Endothelial cell (in vitro differentiated cells): ENCODE data around the gene MFSD6. TPM values are rescaled to one million over a fixed set of nuclear protein-coding genes. Genes with fewer than 3 reads are reported as not detected.

Source experiments
- DNase-seq: peaks from one replicate; pipeline ENCODE4 v3.0.0; 2021; ENCODE audit warnings: low spot score
- H3K27ac Mint-ChIP-seq: one replicate; pipeline ENCODE4 v1.8.0; 2021; ENCODE audit warnings: mixed read lengths, inconsistent platforms; ENCODE audit not compliant: unreplicated experiment
- H3K27me3 Mint-ChIP-seq: one replicate; pipeline ENCODE4 v1.8.0; 2021; ENCODE audit warnings: mild to moderate bottlenecking, moderate library complexity, mixed read lengths, inconsistent platforms; ENCODE audit not compliant: unreplicated experiment
- H3K36me3 Mint-ChIP-seq: one replicate; pipeline ENCODE4 v1.8.0; 2021; ENCODE audit warnings: mild to moderate bottlenecking, low read depth, mixed read lengths, inconsistent platforms; ENCODE audit not compliant: unreplicated experiment
- H3K4me1 Mint-ChIP-seq: one replicate; pipeline ENCODE4 v1.8.0; 2021; ENCODE audit warnings: mild to moderate bottlenecking, mixed read lengths, inconsistent platforms; ENCODE audit not compliant: unreplicated experiment
- H3K4me3 Mint-ChIP-seq: one replicate; pipeline ENCODE4 v1.8.0; 2021; ENCODE audit warnings: mild to moderate bottlenecking, mixed read lengths, inconsistent platforms; ENCODE audit not compliant: unreplicated experiment
- H3K9me3 Mint-ChIP-seq: one replicate; pipeline ENCODE4 v1.8.0; 2021; ENCODE audit warnings: mixed read lengths, inconsistent platforms; ENCODE audit not compliant: unreplicated experiment
- CTCF ChIP-seq: fragments of 200-600 bp; sonication (generic); IDR thresholded peaks from one replicate; pipeline ENCODE4 v1.5.0; 2021; ENCODE audit warnings: antibody characterized with exemption; ENCODE audit not compliant: unreplicated experiment
- total RNA-seq: library from RNA; stranded (reverse); fragmentation: NEBNext Ultra II Directional; extraction: Animal tissue kit (Norgen Biotek cat#: 25700); gene quantifications from one replicate; pipeline ENCODE4 v1.2.1, GENCODE V29; 2021; ENCODE audit not compliant: unreplicated experiment

MFSD6 gene
- total RNA-seq, 1 donor from 2014 or later = 2.4 TPM

DNA sequence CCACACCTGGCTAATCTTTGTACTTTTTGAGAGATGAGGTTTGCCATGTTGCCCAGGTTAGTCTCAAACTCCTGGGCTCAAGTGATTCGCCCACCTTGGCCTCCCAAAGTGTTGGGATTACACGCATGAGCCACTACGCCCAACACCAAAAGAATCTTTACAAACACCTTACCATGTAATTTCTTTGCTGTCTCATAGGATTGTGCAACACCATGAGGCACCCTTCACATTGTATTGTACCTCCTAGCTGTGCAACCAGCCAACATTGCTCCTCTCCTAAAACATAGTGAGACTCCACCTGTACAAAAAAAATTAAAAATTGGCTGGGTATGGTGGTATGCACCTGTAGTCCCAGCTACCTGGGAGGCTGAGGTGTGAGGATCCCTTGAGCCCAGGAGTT, 3.1 kb upstream of the MFSD6 start:
- Mint-ChIP-seq H3K36me3 (no peaks in the 10 kb centered on the region), H3K4me1 (peaks cover 11% of the 10 kb centered on the region), H3K4me3 (no peak overlapping the region), H3K27ac (no peak overlapping the region), H3K9me3 (no peaks in the 10 kb centered on the region), H3K27me3 (peaks cover 10% of the 10 kb centered on the region)
- no peak for TF ChIP-seq CTCF
- DNase-seq = no peak

- H3K36me3 Mint-ChIP-seq = no peaks in the 10 kb centered on the region
- H3K27ac Mint-ChIP-seq = no peak overlapping the region
Measured at GRCh38 chr2:190405995-190406394, 2.2 kb upstream of the MFSD6 start.

GRCh38 chr2:190406805-190407204, 1.4 kb upstream of the MFSD6 start:
- H3K4me3 Mint-ChIP-seq = no peak overlapping the region

More at GRCh38 chr2:190405995-190406394, 2.2 kb upstream of the MFSD6 start:
- Mint-ChIP-seq H3K4me1 (peaks cover 11% of the 10 kb centered on the region), H3K27me3 (peaks cover 10% of the 10 kb centered on the region), H3K9me3 (no peaks in the 10 kb centered on the region), H3K4me3 (no peak overlapping the region)
- no peak for TF ChIP-seq CTCF
- DNase-seq = no peak

DNA sequence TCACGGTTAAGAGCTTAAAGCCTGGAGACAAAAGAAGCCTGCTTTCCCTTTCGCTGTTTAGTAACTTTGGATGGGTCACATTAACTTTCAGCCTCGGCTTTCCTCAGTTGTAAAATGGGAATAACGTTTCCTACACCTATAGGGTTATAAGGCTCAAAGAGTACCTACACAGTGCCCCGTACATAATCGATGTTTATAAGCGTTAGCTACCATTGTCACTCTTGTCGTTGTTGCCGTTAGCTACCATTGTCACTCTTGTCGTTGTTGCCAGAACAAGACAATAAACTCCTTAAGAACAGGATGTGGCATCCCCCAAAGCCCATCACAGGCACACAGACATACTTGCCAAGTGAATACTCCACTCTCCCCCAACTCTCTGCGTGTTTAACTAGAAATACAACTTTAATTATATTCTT, 901 bp upstream of the MFSD6 start:
- peak overlapping the region; percentile 57 for H3K27ac Mint-ChIP-seq
- TF ChIP-seq CTCF = no peak
- no peak for DNase-seq

More at GRCh38 chr2:190406805-190407204, 1.4 kb upstream of the MFSD6 start:
- no peak for DNase-seq
- no peak for TF ChIP-seq CTCF
- Mint-ChIP-seq H3K9me3 (no peaks in the 10 kb centered on the region), H3K36me3 (no peaks in the 10 kb centered on the region), H3K4me1 (peaks cover 11% of the 10 kb centered on the region), H3K27ac (no peak overlapping the region), H3K27me3 (peaks cover 10% of the 10 kb centered on the region)

GRCh38 chr2:190408538-190409271, 550 bp downstream of the MFSD6 start:
- TF ChIP-seq CTCF = no peak
- Mint-ChIP-seq H3K27me3 (peaks cover 10% of the 10 kb centered on the region), H3K36me3 (no peaks in the 10 kb centered on the region), H3K4me1 (peaks cover 20% of the 10 kb centered on the region), H3K4me3 (peak overlapping the region; percentile 89), H3K9me3 (no peaks in the 10 kb centered on the region), H3K27ac (peak overlapping the region; percentile 61)
- peak; percentile 24 for DNase-seq

More for the DNA sequence above, 901 bp upstream of the MFSD6 start:
- H3K9me3 Mint-ChIP-seq = no peaks in the 10 kb centered on the region
- peak overlapping the region; percentile 80 for H3K4me3 Mint-ChIP-seq
- H3K4me1 Mint-ChIP-seq = peaks cover 11% of the 10 kb centered on the region
- peaks cover 10% of the 10 kb centered on the region for H3K27me3 Mint-ChIP-seq
- H3K36me3 Mint-ChIP-seq = no peaks in the 10 kb centered on the region
